Measurements from ENCODE around the gene MALSU1.

Gene MALSU1

DNA sequence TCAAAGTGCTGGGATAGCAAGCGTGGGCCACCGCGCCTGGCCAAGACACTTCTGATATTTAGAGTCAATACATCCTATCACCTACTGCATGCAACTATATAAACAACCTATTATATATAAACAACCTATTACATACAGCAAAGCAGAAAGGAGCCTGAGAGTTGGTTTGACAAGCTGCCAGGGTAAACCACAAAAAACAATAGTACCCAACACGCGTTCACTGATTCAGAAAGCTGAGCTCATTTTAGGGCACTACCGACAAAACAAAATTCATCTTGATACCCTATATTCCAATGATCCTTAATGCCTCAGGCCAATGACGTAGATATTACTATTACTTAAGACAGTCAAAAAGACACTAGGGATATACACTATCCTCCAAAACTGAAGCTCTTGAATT, 16.2 kb downstream of the MALSU1 start:
- no peak overlapping the region for H3K4me3 ChIP-seq (ENCODE audit: low read depth, low read length)
- H3K36me3 ChIP-seq: peaks cover 61% of the 10 kb centered on the region
- no peak for TF ChIP-seq CTCF (IDR thresholded peaks at IDR 0.05; ENCODE audit: low read depth, low read length)
- DNase-seq: no peak
- no peaks in the 10 kb centered on the region for H3K9me3 ChIP-seq (ENCODE audit: severe bottlenecking)
- H3K27me3 ChIP-seq (ENCODE audit: insufficient read depth, low read depth, severe bottlenecking): no peaks in the 10 kb centered on the region
- no peak overlapping the region for H3K27ac ChIP-seq

GRCh38 chr7:23331132-23331531, 32.0 kb downstream of the MALSU1 start:
- Histone ChIP-seq H3K27me3 (ENCODE audit: insufficient read depth, low read depth, severe bottlenecking) (no peaks in the 10 kb centered on the region), H3K4me3 (ENCODE audit: low read depth, low read length) (no peak overlapping the region), H3K9me3 (ENCODE audit: severe bottlenecking) (no peaks in the 10 kb centered on the region), H3K36me3 (peaks cover 42% of the 10 kb centered on the region), H3K27ac (no peak overlapping the region)
- DNase-seq: no peak
- TF ChIP-seq CTCF (IDR thresholded peaks at IDR 0.05; ENCODE audit: low read depth, low read length): no peak

- Histone ChIP-seq H3K27me3 (ENCODE audit: insufficient read depth, low read depth, severe bottlenecking) (no peaks in the 10 kb centered on the region), H3K9me3 (ENCODE audit: severe bottlenecking) (no peaks in the 10 kb centered on the region), H3K27ac (no peak overlapping the region), H3K36me3 (peaks cover 45% of the 10 kb centered on the region), H3K4me3 (ENCODE audit: low read depth, low read length) (no peak overlapping the region)
- no peak for TF ChIP-seq CTCF (IDR thresholded peaks at IDR 0.05; ENCODE audit: low read depth, low read length)
- DNase-seq: no peak
These were observed 33.1 kb downstream of the MALSU1 start for GRCh38 chr7:23332193-23332592.

DNA sequence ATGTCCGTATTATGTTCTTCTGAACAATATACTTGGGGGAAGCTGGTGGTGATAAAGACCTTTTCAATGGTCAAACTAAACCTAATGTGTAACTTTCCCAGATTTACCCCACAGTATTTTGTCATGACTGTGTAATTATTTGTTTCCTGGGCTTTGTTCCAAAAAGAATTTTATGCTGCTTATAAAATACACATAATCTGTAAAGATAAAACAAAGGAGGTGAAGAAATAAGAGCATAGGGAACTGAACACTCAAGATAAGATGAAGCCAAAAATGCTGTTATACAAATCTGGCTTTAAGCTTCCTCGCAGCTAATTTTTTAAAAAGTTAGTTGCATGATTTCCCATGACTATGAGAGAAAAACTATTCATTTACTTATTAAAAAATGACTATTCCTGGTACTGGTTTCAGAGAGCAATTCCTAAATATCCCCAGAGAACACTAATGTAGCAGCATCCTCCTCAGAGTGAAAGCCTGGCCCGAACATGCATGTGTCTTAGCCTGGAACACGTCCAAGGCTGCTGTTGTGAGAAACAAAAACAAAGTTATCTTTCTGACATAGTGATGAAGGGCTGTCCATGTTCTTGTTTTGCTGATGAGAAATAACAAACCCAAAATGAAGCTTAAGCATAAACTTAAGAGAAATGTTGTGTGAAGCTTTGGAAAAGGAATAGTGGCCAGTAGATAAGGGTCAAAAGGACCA, 33.9 kb downstream of the MALSU1 start:
- Histone ChIP-seq H3K9me3 (ENCODE audit: severe bottlenecking) (no peaks in the 10 kb centered on the region), H3K4me3 (ENCODE audit: low read depth, low read length) (no peak overlapping the region), H3K36me3 (peaks cover 49% of the 10 kb centered on the region), H3K27me3 (ENCODE audit: insufficient read depth, low read depth, severe bottlenecking) (no peaks in the 10 kb centered on the region), H3K27ac (no peak overlapping the region)
- no peak for DNase-seq
- no peak for TF ChIP-seq CTCF (IDR thresholded peaks at IDR 0.05; ENCODE audit: low read depth, low read length)

DNA sequence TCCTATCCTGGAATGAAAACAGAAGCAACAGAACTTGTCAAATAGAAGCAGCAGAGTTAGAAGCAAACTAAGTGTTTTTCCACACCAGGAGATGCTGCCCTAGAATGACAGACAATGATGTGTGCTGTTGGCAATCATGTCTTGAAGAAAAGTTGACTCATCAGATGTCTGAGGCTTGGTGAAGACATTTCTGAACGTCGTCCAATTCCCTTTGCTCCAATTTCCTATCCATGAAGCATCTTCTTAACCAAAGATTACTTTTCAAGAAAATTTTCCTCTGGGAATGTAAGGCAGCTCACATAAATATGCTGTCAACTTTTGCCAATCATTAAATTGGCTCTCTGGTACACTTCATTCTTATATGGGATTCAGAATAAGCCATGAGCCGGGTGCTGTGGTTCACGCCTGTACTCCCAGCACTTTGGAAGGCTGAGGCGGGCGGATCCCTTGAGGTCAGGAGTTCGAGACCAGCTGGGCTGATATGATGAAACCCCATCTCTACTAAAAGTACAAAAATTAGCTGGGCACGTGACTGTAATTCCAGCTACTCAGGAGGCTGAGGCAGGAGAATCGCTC, 34.6 kb downstream of the MALSU1 start:
- Histone ChIP-seq H3K27me3 (ENCODE audit: insufficient read depth, low read depth, severe bottlenecking) (no peaks in the 10 kb centered on the region), H3K4me3 (ENCODE audit: low read depth, low read length) (no peak overlapping the region), H3K27ac (no peak overlapping the region), H3K36me3 (peaks cover 53% of the 10 kb centered on the region), H3K9me3 (ENCODE audit: severe bottlenecking) (no peaks in the 10 kb centered on the region)
- DNase-seq: no peak
- TF ChIP-seq CTCF (IDR thresholded peaks at IDR 0.05; ENCODE audit: low read depth, low read length): no peak
